HG03139 (cell line): Measurements from ENCODE around the gene TPPP2.

Experiments used
- ATAC-seq: cut with Tn5 transposase; IDR thresholded peaks from one replicate; pipeline ENCODE4 v1.9.1; 2021; ENCODE audit not compliant: unreplicated experiment

Gene TPPP2

DNA sequence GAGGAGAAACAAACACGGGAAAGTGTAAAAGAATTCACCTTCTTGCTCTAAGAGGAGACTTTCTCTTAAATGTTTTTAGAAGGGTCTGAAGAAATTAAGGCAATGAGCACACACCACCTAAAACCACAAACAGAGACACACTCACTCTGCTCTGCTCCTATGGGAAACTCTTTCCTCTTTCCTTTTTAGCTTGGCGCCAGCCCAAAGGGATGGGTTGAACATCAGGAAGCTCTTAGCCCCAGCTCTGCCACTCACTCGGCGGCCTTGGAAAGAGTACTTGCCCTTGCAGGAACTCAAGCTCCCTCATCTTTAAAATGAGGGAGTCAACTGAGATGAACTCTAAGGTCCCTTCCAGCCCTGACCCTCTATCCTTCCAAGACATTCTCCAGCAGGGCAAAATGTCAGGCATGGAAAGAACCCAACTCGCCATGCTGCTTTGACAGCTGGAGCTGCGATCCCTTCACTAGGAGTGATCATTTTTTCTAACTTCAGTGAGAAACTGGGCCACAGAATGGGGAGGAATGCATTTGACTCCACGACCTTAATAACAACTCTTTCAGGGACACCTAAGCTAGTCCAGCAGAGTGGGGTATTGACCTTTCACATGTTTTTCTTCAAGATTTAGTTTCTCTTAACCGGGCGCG lies 26.6 kb downstream of the TPPP2 start:
- no peak for ATAC-seq

DNA sequence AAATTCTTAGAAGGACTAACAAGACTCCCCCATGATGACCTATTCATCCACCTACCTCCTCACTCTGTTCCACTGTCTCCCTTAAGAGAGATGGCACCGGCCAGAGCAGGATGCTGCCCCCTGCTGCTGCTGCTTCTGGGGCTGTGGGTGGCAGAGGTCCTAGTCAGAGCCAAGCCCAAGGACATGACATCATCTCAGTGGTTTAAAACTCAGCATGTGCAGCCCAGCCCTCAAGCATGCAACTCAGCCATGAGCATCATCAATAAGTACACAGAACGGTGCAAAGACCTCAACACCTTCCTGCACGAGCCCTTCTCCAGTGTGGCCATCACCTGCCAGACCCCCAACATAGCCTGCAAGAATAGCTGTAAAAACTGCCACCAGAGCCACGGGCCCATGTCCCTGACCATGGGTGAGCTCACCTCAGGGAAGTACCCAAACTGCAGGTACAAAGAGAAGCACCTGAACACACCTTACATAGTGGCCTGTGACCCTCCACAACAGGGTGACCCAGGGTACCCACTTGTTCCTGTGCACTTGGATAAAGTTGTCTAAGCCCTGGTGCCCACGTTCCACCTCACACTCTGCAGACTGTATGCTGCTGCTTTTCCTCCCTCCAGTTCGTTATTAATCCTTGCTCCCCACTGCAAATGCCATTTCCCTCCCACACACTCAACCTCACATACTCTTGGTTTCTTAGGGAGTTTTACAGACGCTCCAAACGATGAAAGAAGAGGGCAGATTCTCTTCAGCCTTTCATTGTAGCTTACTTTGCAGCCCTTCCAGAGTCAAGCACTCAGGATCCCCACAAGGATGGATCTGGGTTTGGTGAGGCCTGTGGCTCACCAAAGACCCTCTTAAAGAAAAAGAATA lies 28.0 kb downstream of the TPPP2 start, which contains the start of gene RNASE8:
Gene RNASE8 (plus strand): TSS at position 20 of the 873 bp plus-strand sequence. CDS start 71 bp downstream, at position 91.
- no peak for ATAC-seq

GRCh38 chr14:21058903-21059302 lies 28.9 kb downstream of the TPPP2 start:
- ATAC-seq = no peak

- no peak for ATAC-seq
Measured at GRCh38 chr14:21059842-21060613, 30.0 kb downstream of the TPPP2 start.

DNA sequence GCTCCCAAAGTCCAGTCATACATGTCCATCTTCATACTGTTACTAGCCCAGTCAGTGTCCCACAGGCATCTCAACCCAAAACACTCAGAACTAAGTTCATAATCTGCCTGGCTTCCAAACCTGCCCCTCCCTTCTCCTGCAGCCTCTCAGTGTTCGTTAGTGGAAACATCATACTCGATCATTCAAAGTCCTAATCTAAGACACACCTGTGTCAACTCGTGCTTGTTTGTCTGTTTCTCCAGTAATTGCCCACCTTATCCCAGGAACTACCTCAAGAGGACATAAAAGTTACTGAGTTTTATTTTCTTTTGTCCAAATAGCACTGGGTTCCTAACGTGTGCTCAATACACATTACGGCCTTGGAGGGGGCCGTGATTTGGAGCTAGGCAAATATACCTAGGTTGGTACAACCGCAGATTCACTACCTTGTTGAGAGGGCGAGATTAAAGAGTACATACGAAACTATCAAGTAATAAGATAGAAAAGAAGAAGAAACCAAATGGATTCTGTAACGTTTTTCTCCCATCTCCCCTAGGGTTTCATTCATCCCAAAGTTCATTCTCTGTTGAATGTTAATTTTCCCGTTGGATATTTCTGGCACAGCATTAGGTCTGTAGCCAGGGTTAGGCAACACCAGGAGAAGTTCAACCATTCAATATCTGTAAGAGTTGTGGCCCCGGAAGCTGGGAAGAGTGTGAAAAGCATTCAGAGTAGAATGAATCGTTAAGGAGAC lies 30.8 kb downstream of the TPPP2 start:
- ATAC-seq = no peak

DNA sequence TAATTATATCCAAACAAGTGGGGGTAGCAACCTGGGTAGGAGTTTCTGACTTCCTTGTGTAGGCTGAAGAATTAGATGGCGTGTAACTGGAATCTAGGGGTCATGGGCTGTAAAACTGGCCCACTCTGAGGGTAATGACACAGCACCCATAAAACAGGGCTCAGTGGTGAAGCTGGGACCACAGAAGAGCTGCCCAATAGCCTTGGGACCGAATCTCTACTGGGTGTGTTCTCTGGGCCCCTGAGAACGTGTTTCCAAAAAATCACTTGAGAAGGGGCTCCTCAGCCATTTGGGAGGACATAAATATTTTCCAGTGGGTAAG lies 31.3 kb downstream of the TPPP2 start:
- ATAC-seq = no peak

- no peak for ATAC-seq
Measured at GRCh38 chr14:21063479-21063878, 33.5 kb downstream of the TPPP2 start.

DNA sequence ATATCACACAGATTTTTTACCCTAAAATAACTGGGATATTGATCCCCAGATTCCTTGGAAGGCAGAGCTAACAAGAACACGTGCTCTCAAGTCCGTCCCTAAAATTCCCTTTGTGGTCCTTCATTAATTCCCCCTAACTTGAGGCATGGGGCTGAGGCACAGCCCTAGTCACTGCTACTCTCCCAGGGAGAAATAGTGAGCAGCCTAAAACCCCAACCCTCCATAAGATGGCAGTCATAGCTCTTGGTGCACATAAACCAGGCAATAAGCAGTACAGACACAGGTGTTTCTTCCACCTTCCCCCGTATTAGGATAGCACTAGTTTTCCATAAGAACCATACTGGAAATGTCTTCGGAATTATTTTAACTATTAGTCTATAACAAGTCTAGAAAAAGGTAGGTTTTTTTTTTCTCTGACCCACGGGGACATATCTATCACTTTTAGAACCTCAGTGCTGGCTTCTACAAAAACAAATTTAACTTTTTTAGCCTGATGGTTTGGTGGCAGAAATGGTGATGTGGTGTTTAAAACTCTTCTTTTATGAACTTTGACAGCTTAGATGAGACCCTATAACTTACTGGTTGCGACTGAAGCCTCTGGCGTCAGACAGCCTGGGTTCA lies 37.0 kb downstream of the TPPP2 start:
- no peak for ATAC-seq

GRCh38 chr14:21068521-21069387 lies 38.7 kb downstream of the TPPP2 start:
- ATAC-seq = no peak

DNA sequence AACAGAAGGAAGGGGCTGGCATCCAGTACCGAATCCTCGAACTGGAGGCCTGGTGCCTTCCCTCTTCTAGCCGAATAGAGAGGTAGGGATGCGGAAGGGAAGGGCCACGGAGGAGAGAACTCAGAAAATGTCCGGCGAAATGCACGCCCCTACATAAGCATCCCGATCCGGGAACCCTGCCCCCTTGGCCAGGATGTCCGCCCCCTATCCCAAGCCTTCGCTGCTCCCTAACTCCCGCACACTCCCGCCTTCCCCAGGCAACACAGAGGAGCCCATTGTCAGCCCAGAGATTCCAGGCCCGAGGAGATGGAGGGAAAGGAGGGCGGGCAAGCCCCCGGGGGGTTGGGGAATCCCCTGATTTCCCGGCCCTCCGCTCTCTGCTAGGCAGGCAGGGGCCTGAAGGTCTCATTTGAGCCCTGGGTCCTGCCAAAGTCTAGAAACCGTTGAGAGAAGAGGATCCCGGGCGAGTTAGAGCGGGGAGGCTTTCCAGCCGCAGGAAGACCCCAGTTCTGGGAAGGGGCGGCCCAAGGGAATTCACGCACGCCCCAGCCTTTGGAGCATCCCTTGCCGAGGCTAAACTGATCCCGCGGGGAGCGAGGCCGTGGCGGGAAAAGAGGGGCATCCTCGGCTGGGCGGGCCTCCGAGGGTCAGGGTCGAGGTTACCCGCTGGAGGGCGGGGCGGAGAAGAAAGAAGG lies 39.5 kb downstream of the TPPP2 start:
- ATAC-seq = no peak

- ATAC-seq = no peak
Measured at GRCh38 chr14:21070083-21070609, 40.1 kb downstream of the TPPP2 start, which contains the start of gene ARHGEF40. TSS of gene ARHGEF40 (plus strand) at chr14:21070304. CDS start at chr14:21070397, 93 bp downstream.

DNA sequence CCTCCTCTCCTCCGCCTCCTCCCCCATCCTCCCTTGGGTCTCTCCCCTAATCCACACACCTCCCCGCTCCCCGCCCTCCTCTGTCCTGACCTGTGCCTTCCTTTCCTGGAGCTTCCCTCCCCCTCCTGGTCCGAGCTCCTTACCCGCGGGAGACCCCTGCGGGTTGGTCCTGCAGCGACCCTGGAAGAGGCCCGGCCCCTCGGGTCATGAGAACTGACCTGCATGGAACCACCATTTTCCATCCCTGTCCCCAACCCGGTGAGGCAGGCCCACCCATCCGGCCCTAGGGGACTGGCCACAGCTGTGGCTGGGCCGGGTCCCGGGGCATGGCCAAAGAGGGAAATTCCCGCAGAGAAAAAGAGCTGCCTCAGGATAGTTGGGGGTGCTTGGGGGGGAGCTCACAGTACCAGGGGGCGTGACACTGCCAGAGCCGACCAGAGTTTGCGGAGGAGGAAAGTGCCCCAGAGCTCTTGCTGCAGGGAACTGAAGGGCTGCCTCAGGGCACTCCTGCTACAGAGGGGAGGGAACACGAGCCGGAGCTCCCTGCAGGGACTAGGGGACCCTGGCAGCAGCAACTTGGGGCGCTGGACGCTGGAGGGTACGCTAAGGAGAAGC lies 40.7 kb downstream of the TPPP2 start:
- ATAC-seq = peak; percentile 2

- ATAC-seq = peak; percentile 74
Measured at GRCh38 chr14:21071225-21072030, 41.4 kb downstream of the TPPP2 start.

DNA sequence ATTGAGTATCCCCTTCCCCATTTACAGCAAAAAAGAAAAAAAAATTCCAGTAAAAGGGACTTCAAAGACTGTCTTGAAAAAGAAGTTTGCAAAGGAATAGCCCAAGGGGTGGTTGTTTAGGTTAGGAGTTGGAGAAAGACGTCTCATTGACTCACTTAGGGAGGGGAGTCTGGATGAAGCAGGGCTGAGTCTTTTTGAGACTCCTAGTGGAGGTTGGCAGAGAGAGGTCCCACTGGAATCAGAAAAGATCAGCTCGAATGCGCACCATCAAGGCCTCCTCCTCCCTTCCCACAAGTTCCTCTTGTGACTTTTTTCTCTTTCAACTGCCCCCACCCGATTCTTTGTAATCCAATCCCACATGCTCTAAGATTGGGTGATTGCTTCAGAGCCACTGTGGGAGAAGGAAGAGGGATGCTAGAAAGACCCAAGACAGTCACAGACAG lies 42.0 kb downstream of the TPPP2 start:
- ATAC-seq = no peak

- ATAC-seq = no peak
Measured at GRCh38 chr14:21072781-21073339, 42.8 kb downstream of the TPPP2 start.

DNA sequence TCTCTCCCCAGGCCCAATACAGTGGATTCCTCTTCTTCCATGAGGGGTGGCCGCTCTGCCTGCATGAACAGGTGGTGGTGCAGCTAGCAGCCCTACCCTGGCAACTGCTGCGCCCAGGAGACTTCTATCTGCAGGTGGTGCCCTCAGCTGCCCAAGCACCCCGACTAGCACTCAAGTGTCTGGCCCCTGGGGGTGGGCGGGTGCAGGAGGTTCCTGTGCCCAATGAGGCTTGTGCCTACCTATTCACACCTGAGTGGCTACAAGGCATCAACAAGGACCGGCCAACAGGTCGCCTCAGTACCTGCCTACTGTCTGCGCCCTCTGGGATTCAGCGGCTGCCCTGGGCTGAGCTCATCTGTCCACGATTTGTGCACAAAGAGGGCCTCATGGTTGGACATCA lies 43.9 kb downstream of the TPPP2 start:
- no peak for ATAC-seq
